GM23338 (cell line): ENCODE measurements around the gene ELFN1. TPM values are rescaled to one million over a fixed set of nuclear protein-coding genes. Genes with fewer than 3 reads are reported as not detected.

Experiments used
- ATAC-seq: fragments of 200-7000 bp; cut with Tn5 transposase; 3 replicates; pipeline ENCODE4 v1.9.1; 2020
- DNase-seq: peaks from one replicate; pipeline ENCODE4 v3.0.0-alpha.2; 2015; ENCODE audit warnings: low spot score
- H2AFZ ChIP-seq: fragments of 200-600 bp; sonication (generic); 2 replicates; pipeline ENCODE4 v1.8.0; 2016; ENCODE audit warnings: antibody characterized with exemption, mild to moderate bottlenecking, moderate library complexity
- H3F3A ChIP-seq: fragments of 200-600 bp; sonication (generic); replicated peaks from 2 replicates; pipeline ENCODE4 v1.8.0; 2017; ENCODE audit warnings: antibody characterized with exemption, mixed run types, low read depth
- H3K27ac ChIP-seq: fragments of 200-600 bp; sonication (generic); 2 replicates; pipeline ENCODE4 v1.6.1; 2016; ENCODE audit warnings: low read depth
- H3K27me3 ChIP-seq: fragments of 200-600 bp; sonication (generic); 2 replicates; pipeline ENCODE4 v1.8.0; 2016; ENCODE audit warnings: mild to moderate bottlenecking, mixed run types, moderate library complexity; ENCODE audit not compliant: insufficient read depth
- H3K36me3 ChIP-seq: fragments of 200-600 bp; sonication (generic); 2 replicates; pipeline ENCODE4 v1.8.0; 2016; ENCODE audit warnings: mild to moderate bottlenecking; ENCODE audit not compliant: insufficient read depth
- H3K4me1 ChIP-seq: fragments of 200-600 bp; sonication (generic); 2 replicates; pipeline ENCODE4 v1.8.0; 2016; ENCODE audit warnings: mild to moderate bottlenecking, moderate library complexity; ENCODE audit not compliant: insufficient read depth
- H3K4me2 ChIP-seq: fragments of 200-600 bp; sonication (generic); 2 replicates; pipeline ENCODE4 v1.7.1; 2017; ENCODE audit warnings: mixed run types
- H3K4me3 ChIP-seq: fragments of 200-600 bp; sonication (generic); 2 replicates; pipeline ENCODE4 v1.6.1; 2016; ENCODE audit warnings: mixed run types
- H3K79me2 ChIP-seq: fragments of 200-600 bp; sonication (generic); replicated peaks from 2 replicates; pipeline ENCODE4 v1.8.0; 2017; ENCODE audit warnings: mild to moderate bottlenecking; ENCODE audit not compliant: insufficient read depth
- H3K9me2 ChIP-seq: fragments of 200-600 bp; sonication (generic); 2 replicates; pipeline ENCODE4 v1.8.0; 2017; ENCODE audit not compliant: insufficient read depth
- H4K20me1 ChIP-seq: fragments of 200-600 bp; sonication (generic); replicated peaks from 2 replicates; pipeline ENCODE4 v1.8.0; 2017; ENCODE audit warnings: mild to moderate bottlenecking; ENCODE audit not compliant: insufficient read depth
- H3K27ac Mint-ChIP-seq: 2 replicates; pipeline ENCODE4 v1.8.0; 2020; ENCODE audit warnings: inconsistent platforms, mild to moderate bottlenecking, moderate library complexity, mixed read lengths
- H3K27me3 Mint-ChIP-seq: 3 replicates; pipeline ENCODE4 v1.8.0; 2022; ENCODE audit warnings: low read depth, mild to moderate bottlenecking, moderate library complexity, mixed read lengths, inconsistent platforms; ENCODE audit not compliant: insufficient read depth, poor library complexity
- H3K36me3 Mint-ChIP-seq: 3 replicates; pipeline ENCODE4 v1.8.0; 2021; ENCODE audit warnings: low read depth, mild to moderate bottlenecking, inconsistent platforms, moderate library complexity, mixed read lengths
- H3K4me1 Mint-ChIP-seq: 3 replicates; pipeline ENCODE4 v1.8.0; 2020; ENCODE audit warnings: mild to moderate bottlenecking, inconsistent platforms, mixed read lengths
- H3K4me3 Mint-ChIP-seq: 3 replicates; pipeline ENCODE4 v1.8.0; 2021; ENCODE audit warnings: moderate library complexity, mild to moderate bottlenecking, inconsistent platforms, mixed read lengths
- H3K9me3 Mint-ChIP-seq: 3 replicates; pipeline ENCODE4 v1.8.0; 2020; ENCODE audit warnings: moderate library complexity, mild to moderate bottlenecking, inconsistent platforms, mixed read lengths
- CREB1 ChIP-seq: fragments of 250-450 bp; sonication (Bioruptor Pico); IDR thresholded peaks from 2 replicates; pipeline ENCODE4 v1.5.0; 2020; ENCODE audit warnings: low read depth, mild to moderate bottlenecking, moderate library complexity
- CTCF ChIP-seq, 2 experiments: fragments of 200-600 bp in 1 of 2; sonication (generic) in 1 of 2; conservative IDR thresholded peaks; 2 replicates each; pipeline versions ENCODE4 v1.5.1 to v1.6.1; 2016 to 2017; ENCODE audit warnings: antibody characterized with exemption in 2 of 2, low read depth in 2 of 2, mild to moderate bottlenecking in 2 of 2, moderate library complexity in 1 of 2
- ETS1 ChIP-seq: IDR thresholded peaks from 2 replicates; pipeline ENCODE4 v1.6.1; 2016; ENCODE audit warnings: antibody characterized with exemption
- EZH2 ChIP-seq: fragments of 200-600 bp; sonication (generic); IDR thresholded peaks from one replicate; pipeline ENCODE4 v1.8.0; 2017; ENCODE audit warnings: antibody characterized with exemption, mild to moderate bottlenecking, low read depth; ENCODE audit not compliant: unreplicated experiment
- EZH2phosphoT487 ChIP-seq: fragments of 200-600 bp; sonication (generic); IDR thresholded peaks from one replicate; pipeline ENCODE4 v1.8.1; 2018; ENCODE audit warnings: antibody characterized with exemption; ENCODE audit not compliant: unreplicated experiment
- NANOG ChIP-seq: IDR thresholded peaks from 2 replicates; pipeline ENCODE4 v1.6.1; 2016; ENCODE audit warnings: antibody characterized with exemption, borderline replicate concordance
- REST ChIP-seq: IDR thresholded peaks from one replicate; pipeline ENCODE4 v1.6.1; 2018; ENCODE audit warnings: antibody characterized with exemption; ENCODE audit not compliant: unreplicated experiment
- STAT1 ChIP-seq: IDR thresholded peaks from one replicate; pipeline ENCODE4 v1.6.1; 2016; ENCODE audit warnings: antibody characterized with exemption; ENCODE audit not compliant: unreplicated experiment
- ZNF114 ChIP-seq: fragments of 250-450 bp; sonication (Bioruptor Pico); IDR thresholded peaks from 2 replicates; pipeline ENCODE4 v1.5.0; 2020; ENCODE audit warnings: mild to moderate bottlenecking, moderate library complexity
- ZNF331 ChIP-seq: fragments of 250-450 bp; sonication (Bioruptor Pico); IDR thresholded peaks from 2 replicates; pipeline ENCODE4 v1.5.0; 2020; ENCODE audit warnings: low read depth, mild to moderate bottlenecking, moderate library complexity
- ZNF462 ChIP-seq: fragments of 250-450 bp; sonication (Bioruptor Pico); IDR thresholded peaks from 2 replicates; pipeline ENCODE4 v1.5.0; 2020; ENCODE audit warnings: mild to moderate bottlenecking, moderate library complexity
- polyA plus RNA-seq: library from polyadenylated mRNA; unstranded; fragments of >200 nt; fragmentation: Nextera tagmentation; extraction: Ambion mirVana; gene quantifications from 2 replicates; pipeline ENCODE4 v1.2.1, GENCODE V29; 2016
- total RNA-seq: library from RNA; depleted of rRNA; stranded (reverse); fragments of >200 nt; shearing (Covaris generic); gene quantifications from 2 replicates; pipeline ENCODE4 v1.2.3, GENCODE V29; 2014

Gene ELFN1
- total and polyA plus RNA-seq, 2 experiments from 2014 or later: 0.08 to 3.5 TPM

- DNase-seq (no peak), ATAC-seq (no peak)
- no peaks in the 10 kb centered on the region for H3K9me2 ChIP-seq
- H3K36me3 ChIP-seq: no peaks in the 10 kb centered on the region
- H3K4me2 ChIP-seq: no peak overlapping the region
- Mint-ChIP-seq H3K4me3 (no peak overlapping the region), H3K9me3 (peaks cover 4% of the 10 kb centered on the region; the same call in 1 of the 3 replicates), H3K27ac (no peak overlapping the region), H3K4me1 (peaks cover 40% of the 10 kb centered on the region), H3K27me3 (peaks cover 18% of the 10 kb centered on the region), H3K36me3 (peaks cover 3% of the 10 kb centered on the region; the same call in 2 of the 3 replicates)
- no peaks in the 10 kb centered on the region for H3K27me3 ChIP-seq
- TF ChIP-seq ZNF462 (CRISPR knock-in tag) (no peak), STAT1 (no peak), EZH2 (no peak), ETS1 (no peak), EZH2phosphoT487 (no peak), CTCF (conservative IDR thresholded peaks at IDR 0.05; ENCODE audit: low read depth in 2 of 2) (no peak), NANOG (no peak), ZNF114 (CRISPR knock-in tag) (no peak), ZNF331 (CRISPR knock-in tag) (no peak), REST (no peak), CREB1 (no peak)
- H3K4me3 ChIP-seq: no peak overlapping the region
- no peaks in the 10 kb centered on the region for H3F3A ChIP-seq
- no peak overlapping the region for H2AFZ ChIP-seq
- no peaks in the 10 kb centered on the region for H3K79me2 ChIP-seq
- H4K20me1 ChIP-seq: no peaks in the 10 kb centered on the region
- peaks cover 7% of the 10 kb centered on the region; the same call in 1 of the 2 replicates for H3K4me1 ChIP-seq
- no peak overlapping the region for H3K27ac ChIP-seq
Observed at GRCh38 chr7:1719913-1720312, 49.8 kb downstream of the ELFN1 start.
